Caco-2 (cell line): ENCODE results near the gene BMX. TPM values are rescaled to one million over a fixed set of nuclear protein-coding genes. Genes with fewer than 3 reads are reported as not detected.

Experiments used
- BruUV-seq: library from RNA; stranded (reverse); fragments of 400-500 nt; replicated peaks from 2 replicates; lab custom pipeline; 2021; lab: Mats Ljungman, UMichigan
- CTCF ChIA-PET: fragments of 300-600 bp; sonication (Branson Sonifier 250); formaldehyde crosslinking; loops from one replicate; lab custom pipeline; 2022; ENCODE audit warnings: antibody characterized with exemption; lab: Charles Lee
- POLR2A ChIA-PET: fragments of 300-600 bp; sonication (Branson Sonifier 250); formaldehyde crosslinking; loops from one replicate; lab custom pipeline; 2022; ENCODE audit warnings: antibody characterized with exemption; lab: Charles Lee
- DNase-seq, 2 experiments: peaks; one replicate each; pipeline versions ENCODE4 v3.0.0 to v3.0.0-alpha.2; 2020 to 2022
- H3K27me3 ChIP-seq: replicated peaks from 2 replicates; pipeline ENCODE4 v1.6.0; 2011; ENCODE audit warnings: low read length; ENCODE audit not compliant: control insufficient read depth, insufficient read depth
- H3K36me3 ChIP-seq: 2 replicates; pipeline ENCODE4 v1.5.1; 2011; ENCODE audit warnings: low read length; ENCODE audit not compliant: control insufficient read depth, insufficient read depth
- H3K4me1 ChIP-seq: fragments of 250-450 bp; sonication (Bioruptor Pico); 2 replicates; pipeline ENCODE4 v1.5.1; 2020; ENCODE audit warnings: mild to moderate bottlenecking
- H3K4me3 ChIP-seq: 2 replicates; pipeline ENCODE4 v1.5.1; 2011; ENCODE audit warnings: low read depth, mild to moderate bottlenecking, control low read depth, low read length
- H3K9me3 ChIP-seq: fragments of 250-450 bp; sonication (Bioruptor Pico); 2 replicates; pipeline ENCODE4 v1.5.1; 2020; ENCODE audit warnings: mild to moderate bottlenecking, moderate library complexity
- H3K27ac Mint-ChIP-seq: one replicate; pipeline ENCODE4 v1.8.0; 2022; ENCODE audit warnings: mixed read lengths; ENCODE audit not compliant: unreplicated experiment
- H3K27me3 Mint-ChIP-seq: one replicate; pipeline ENCODE4 v1.8.0; 2022; ENCODE audit warnings: mixed read lengths; ENCODE audit not compliant: insufficient read depth, unreplicated experiment
- H3K36me3 Mint-ChIP-seq: one replicate; pipeline ENCODE4 v1.8.0; 2022; ENCODE audit warnings: mild to moderate bottlenecking, mixed read lengths; ENCODE audit not compliant: insufficient read depth, unreplicated experiment
- H3K4me1 Mint-ChIP-seq: one replicate; pipeline ENCODE4 v1.8.0; 2022; ENCODE audit warnings: low read depth, mixed read lengths; ENCODE audit not compliant: unreplicated experiment
- H3K4me3 Mint-ChIP-seq: one replicate; pipeline ENCODE4 v1.8.0; 2022; ENCODE audit warnings: mild to moderate bottlenecking, moderate library complexity, mixed read lengths; ENCODE audit not compliant: unreplicated experiment
- H3K9me3 Mint-ChIP-seq: one replicate; pipeline ENCODE4 v1.8.0; 2022; ENCODE audit warnings: mixed read lengths; ENCODE audit not compliant: unreplicated experiment
- CTCF ChIP-seq, 2 experiments: fragments of 200-600 bp in 1 of 2; IDR thresholded peaks; 1 replicate in 1 of 2; 2 replicates in 1 of 2; pipeline versions ENCODE4 v1.5.1 to v1.8.0; 2011 to 2022; ENCODE audit warnings: antibody characterized with exemption in 1 of 2, control low read depth in 1 of 2, inconsistent platforms in 1 of 2, low read depth in 1 of 2, low read length in 1 of 2, mild to moderate bottlenecking in 1 of 2, moderate library complexity in 1 of 2; ENCODE audit not compliant: insufficient read depth in 1 of 2, severe bottlenecking in 1 of 2, unreplicated experiment in 1 of 2
- intact Hi-C: fragments of 100-400 bp; cut with micrococcal nuclease; formaldehyde crosslinking; loops from one replicate; pipeline ENCODE4 v1.10.0; 2022; ENCODE audit not compliant: unreplicated experiment
- total RNA-seq: library from RNA; stranded (reverse); gene quantifications from 2 replicates; pipeline ENCODE4 v1.2.3, GENCODE V29; 2022

BMX gene
- total RNA-seq, 1 experiment from 2014 or later = not detected

DNA sequence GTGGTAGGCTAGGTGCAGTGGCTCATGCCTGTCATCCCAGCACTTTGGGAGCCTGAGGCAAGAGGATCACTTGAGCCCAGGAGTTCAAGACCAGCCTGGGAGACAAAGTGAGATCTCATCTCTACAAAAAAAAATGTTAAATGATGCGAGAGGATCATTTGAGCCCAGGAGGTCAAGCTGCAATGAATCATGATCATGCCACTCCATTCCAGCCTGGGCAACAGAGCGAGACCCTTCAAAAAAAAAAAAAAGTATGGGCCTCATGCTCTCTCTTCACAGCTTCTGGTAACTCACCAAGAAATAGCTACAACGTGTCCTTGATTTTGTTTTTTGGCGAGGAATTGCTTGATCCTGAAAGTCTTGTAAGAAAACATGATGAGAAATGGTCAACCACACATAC lies 98.9 kb downstream of the BMX start:
- H3K4me1 ChIP-seq = peaks cover 31% of the 10 kb centered on the region
- H3K4me1 Mint-ChIP-seq = peaks cover 17% of the 10 kb centered on the region
- POLR2A ChIA-PET = no interaction called here
- intact Hi-C loops = no loop called here
- no peak for TF ChIP-seq CTCF (IDR thresholded peaks at IDR 0.05; ENCODE audit: insufficient read depth in 1 of 2, low read depth in 1 of 2, low read length in 1 of 2, severe bottlenecking in 1 of 2, unreplicated experiment in 1 of 2)
- no peaks in the 10 kb centered on the region for H3K36me3 ChIP-seq
- no peaks in the 10 kb centered on the region for H3K27me3 ChIP-seq
- no peaks in the 10 kb centered on the region for H3K27me3 Mint-ChIP-seq
- H3K4me3 Mint-ChIP-seq = no peak overlapping the region
- no peak overlapping the region for H3K4me3 ChIP-seq
- H3K9me3 ChIP-seq = no peaks in the 10 kb centered on the region
- DNase-seq = no peak
- no TSS peak for BruUV-seq
- H3K27ac Mint-ChIP-seq = no peak overlapping the region
- CTCF ChIA-PET = no interaction called here
- no peaks in the 10 kb centered on the region for H3K9me3 Mint-ChIP-seq
- H3K36me3 Mint-ChIP-seq = no peaks in the 10 kb centered on the region

- no peak for DNase-seq
- intact Hi-C loops = no loop called here
- Histone ChIP-seq H3K9me3 (no peaks in the 10 kb centered on the region), H3K36me3 (no peaks in the 10 kb centered on the region), H3K4me3 (no peak overlapping the region), H3K4me1 (peaks cover 31% of the 10 kb centered on the region), H3K27me3 (no peaks in the 10 kb centered on the region)
- ChIA-PET CTCF (no interaction called here), POLR2A (no interaction called here)
- H3K4me1 Mint-ChIP-seq = peaks cover 17% of the 10 kb centered on the region
- H3K36me3 Mint-ChIP-seq = no peaks in the 10 kb centered on the region
- H3K4me3 Mint-ChIP-seq = no peak overlapping the region
- no peak for TF ChIP-seq CTCF (IDR thresholded peaks at IDR 0.05; ENCODE audit: insufficient read depth in 1 of 2, low read depth in 1 of 2, low read length in 1 of 2, severe bottlenecking in 1 of 2, unreplicated experiment in 1 of 2)
- BruUV-seq = no TSS peak
- H3K27ac Mint-ChIP-seq = no peak overlapping the region
- H3K27me3 Mint-ChIP-seq = no peaks in the 10 kb centered on the region
- H3K9me3 Mint-ChIP-seq = no peaks in the 10 kb centered on the region
Measured at GRCh38 chrX:15600049-15600448, 99.4 kb downstream of the BMX start.

GRCh38 chrX:15600745-15601144 lies 100.1 kb downstream of the BMX start, which contains the start of gene ACE2:
ACE2 (minus strand) TSS chrX:15600960; CDS start chrX:15600911, 49 bp downstream.
- BruUV-seq = no TSS peak
- H3K9me3 Mint-ChIP-seq = no peaks in the 10 kb centered on the region
- POLR2A ChIA-PET = no interaction called here
- DNase-seq = no peak
- CTCF ChIA-PET = no interaction called here
- H3K27me3 Mint-ChIP-seq = no peaks in the 10 kb centered on the region
- intact Hi-C loops = no loop called here
- peak within 1 kb of the TSS; percentile 70 for H3K27ac Mint-ChIP-seq
- no peaks in the 10 kb centered on the region for H3K27me3 ChIP-seq
- no peaks in the 10 kb centered on the region for H3K9me3 ChIP-seq
- H3K36me3 Mint-ChIP-seq = no peaks in the 10 kb centered on the region
- H3K4me1 Mint-ChIP-seq = peaks cover 17% of the 10 kb centered on the region
- no peak within 1 kb of the TSS for H3K4me3 ChIP-seq
- no peak for TF ChIP-seq CTCF (IDR thresholded peaks at IDR 0.05; ENCODE audit: insufficient read depth in 1 of 2, low read depth in 1 of 2, low read length in 1 of 2, severe bottlenecking in 1 of 2, unreplicated experiment in 1 of 2)
- no peak within 1 kb of the TSS for H3K4me3 Mint-ChIP-seq
- H3K36me3 ChIP-seq = no peaks in the 10 kb centered on the region
- peaks cover 31% of the 10 kb centered on the region for H3K4me1 ChIP-seq
